Suprapubic skin (tissue), 4 donors: ENCODE measurements around the gene ESPN. TPM values are rescaled to one million over a fixed set of nuclear protein-coding genes. Genes with fewer than 3 reads are reported as not detected.

Experiments used
- DNase-seq, 2 donors: peaks; one replicate each; pipeline ENCODE4 v3.0.0-alpha.2; 2019; ENCODE audit warnings: low spot score in 2 of 2
- H3K27ac ChIP-seq: fragments of 200-600 bp; sonication (generic); one replicate; pipeline ENCODE4 v1.5.1; 2019
- H3K27me3 ChIP-seq: fragments of 200-600 bp; sonication (generic); one replicate; pipeline ENCODE4 v1.5.1; 2019
- H3K36me3 ChIP-seq: fragments of 200-600 bp; sonication (generic); one replicate; pipeline ENCODE4 v1.5.1; 2019
- H3K4me1 ChIP-seq: fragments of 200-600 bp; sonication (generic); one replicate; pipeline ENCODE4 v1.5.1; 2019
- H3K4me3 ChIP-seq: fragments of 200-600 bp; sonication (generic); one replicate; pipeline ENCODE4 v1.5.1; 2019; ENCODE audit warnings: mild to moderate bottlenecking
- H3K9me3 ChIP-seq: fragments of 200-600 bp; sonication (generic); one replicate; pipeline ENCODE4 v1.5.1; 2019
- CTCF ChIP-seq, 2 donors: fragments of 200-600 bp in 1 of 2; fragments of 450-650 bp in 1 of 2; sonication (generic) in 1 of 2; IDR thresholded peaks; one replicate each; pipeline ENCODE4 v1.5.1; 2016 to 2019; ENCODE audit warnings: antibody characterized with exemption in 2 of 2, mild to moderate bottlenecking in 1 of 2, moderate library complexity in 1 of 2
- EP300 ChIP-seq: sonication (generic); formaldehyde crosslinking; IDR thresholded peaks from one replicate; pipeline ENCODE4 v1.6.1; 2017; ENCODE audit warnings: antibody characterized with exemption
- POLR2A ChIP-seq, 2 donors: fragments of 450-650 bp; IDR thresholded peaks; one replicate each; pipeline ENCODE4 v1.6.1; 2017; ENCODE audit warnings: antibody characterized with exemption in 2 of 2, mild to moderate bottlenecking in 2 of 2, moderate library complexity in 2 of 2
- POLR2AphosphoS5 ChIP-seq, 3 donors: sonication (generic); formaldehyde crosslinking; IDR thresholded peaks; one replicate each; pipeline ENCODE4 v1.6.1; 2017; ENCODE audit warnings: antibody characterized with exemption in 3 of 3
- WGBS: methylation state at CpG from one replicate; pipeline ENCODE4 v1.1.5; 2018; 5-methylcytosine and 5-hydroxymethylcytosine counted together
- total RNA-seq, 4 donors: library from RNA; depleted of rRNA; stranded (reverse); fragments of >200 nt; gene quantifications; one replicate each; pipeline ENCODE4 v1.1.0, GENCODE V29; 2016

ESPN gene
- total RNA-seq, 4 donors from 2014 or later: 37.6 to 54.4 (median 48.8) TPM

- no peak for DNase-seq
- Histone ChIP-seq H3K27ac (no peak overlapping the region), H3K9me3 (no peaks in the 10 kb centered on the region), H3K4me1 (peaks cover 63% of the 10 kb centered on the region), H3K27me3 (no peaks in the 10 kb centered on the region), H3K4me3 (peak overlapping the region; percentile 70), H3K36me3 (no peaks in the 10 kb centered on the region)
- 57% methylated on average over 12 of the region's 14 CpGs for WGBS
- no peak for TF ChIP-seq POLR2AphosphoS5 (IDR thresholded peaks at IDR 0.05)
- no peak for TF ChIP-seq CTCF (IDR thresholded peaks at IDR 0.05)
- no peak for TF ChIP-seq POLR2A (IDR thresholded peaks at IDR 0.05)
- TF ChIP-seq EP300: no peak
Observed at GRCh38 chr1:6495540-6496364, 71.2 kb downstream of the ESPN start.

- Histone ChIP-seq H3K9me3 (no peaks in the 10 kb centered on the region), H3K27me3 (no peaks in the 10 kb centered on the region), H3K27ac (no peak overlapping the region), H3K4me3 (peak overlapping the region; percentile 70), H3K4me1 (peaks cover 57% of the 10 kb centered on the region), H3K36me3 (no peaks in the 10 kb centered on the region)
- 15% methylated on average over 6 of the region's 13 CpGs for WGBS
- DNase-seq: no peak
- no peak for TF ChIP-seq CTCF (IDR thresholded peaks at IDR 0.05)
- TF ChIP-seq EP300: no peak
- TF ChIP-seq POLR2A (IDR thresholded peaks at IDR 0.05): no peak
- no peak for TF ChIP-seq POLR2AphosphoS5 (IDR thresholded peaks at IDR 0.05)
Observed at GRCh38 chr1:6496365-6496721, 71.8 kb downstream of the ESPN start.

GRCh38 chr1:6496890-6497214 is 72.3 kb downstream of the ESPN start:
- Histone ChIP-seq H3K4me3 (peak overlapping the region; percentile 70), H3K27me3 (no peaks in the 10 kb centered on the region), H3K36me3 (no peaks in the 10 kb centered on the region), H3K4me1 (peaks cover 55% of the 10 kb centered on the region), H3K27ac (peak overlapping the region; percentile 7), H3K9me3 (no peaks in the 10 kb centered on the region)
- DNase-seq: no peak
- no peak for TF ChIP-seq POLR2AphosphoS5 (IDR thresholded peaks at IDR 0.05)
- no peak for TF ChIP-seq CTCF (IDR thresholded peaks at IDR 0.05)
- no peak for TF ChIP-seq POLR2A (IDR thresholded peaks at IDR 0.05)
- no peak for TF ChIP-seq EP300
- 30% methylated on average over 2 of the region's 21 CpGs for WGBS

GRCh38 chr1:6497215-6497866 is 72.8 kb downstream of the ESPN start:
- H3K27ac ChIP-seq: peak overlapping the region; percentile 7
- no peaks in the 10 kb centered on the region for H3K27me3 ChIP-seq
- no peaks in the 10 kb centered on the region for H3K36me3 ChIP-seq
- TF ChIP-seq POLR2AphosphoS5 (IDR thresholded peaks at IDR 0.05) (no peak), EP300 (no peak), CTCF (IDR thresholded peaks at IDR 0.05) (no peak), POLR2A (IDR thresholded peaks at IDR 0.05) (no peak)
- H3K9me3 ChIP-seq: no peaks in the 10 kb centered on the region
- H3K4me1 ChIP-seq: peaks cover 55% of the 10 kb centered on the region
- 2% methylated on average over 8 of the region's 74 CpGs for WGBS
- peak overlapping the region; percentile 70 for H3K4me3 ChIP-seq
- no peak for DNase-seq

GRCh38 chr1:6497867-6498575 is 73.4 kb downstream of the ESPN start:
- DNase-seq: no peak
- no peaks in the 10 kb centered on the region for H3K9me3 ChIP-seq
- H3K4me3 ChIP-seq: peak overlapping the region; percentile 70
- H3K27ac ChIP-seq: peak overlapping the region; percentile 7
- no peaks in the 10 kb centered on the region for H3K36me3 ChIP-seq
- H3K27me3 ChIP-seq: no peaks in the 10 kb centered on the region
- no peak for TF ChIP-seq POLR2A (IDR thresholded peaks at IDR 0.05)
- TF ChIP-seq CTCF (IDR thresholded peaks at IDR 0.05): no peak
- TF ChIP-seq POLR2AphosphoS5 (IDR thresholded peaks at IDR 0.05): no peak
- WGBS: 41% methylated on average over 18 of the region's 20 CpGs
- peaks cover 54% of the 10 kb centered on the region for H3K4me1 ChIP-seq
